Activated naive CD8-positive, alpha-beta T cell treated with anti-CD3 and anti-CD28 coated beads for 36 hours (primary cell): ENCODE measurements around the gene ARHGAP22. TPM values are rescaled to one million over a fixed set of nuclear protein-coding genes. Genes with fewer than 3 reads are reported as not detected.
"Not testable (repeated sequence)": the region's sequence is repeated elsewhere in the genome, so short reads cannot be mapped to it uniquely, and the experiment has no call there.

Experiments
- DNase-seq: peaks from one replicate; pipeline ENCODE4 v3.0.0; 2021
- H3K27ac Mint-ChIP-seq: one replicate; pipeline ENCODE4 v1.8.0; 2022; ENCODE audit warnings: mild to moderate bottlenecking, moderate library complexity, mixed read lengths
- H3K27me3 Mint-ChIP-seq: one replicate; pipeline ENCODE4 v1.8.0; 2022; ENCODE audit warnings: mild to moderate bottlenecking, mixed read lengths
- H3K36me3 Mint-ChIP-seq: one replicate; pipeline ENCODE4 v1.8.0; 2021; ENCODE audit warnings: mild to moderate bottlenecking, mixed read lengths
- H3K4me1 Mint-ChIP-seq: one replicate; pipeline ENCODE4 v1.8.0; 2021; ENCODE audit warnings: mixed read lengths
- H3K4me3 Mint-ChIP-seq: one replicate; pipeline ENCODE4 v1.8.0; 2022; ENCODE audit warnings: mild to moderate bottlenecking, moderate library complexity, mixed read lengths
- H3K9me3 Mint-ChIP-seq: one replicate; pipeline ENCODE4 v1.8.0; 2022; ENCODE audit warnings: mixed read lengths
- total RNA-seq, 2 experiments: library from RNA; stranded (reverse); gene quantifications; one replicate each; pipeline ENCODE4 v1.2.3, GENCODE V29; 2021

Gene ARHGAP22
- not detected for total RNA-seq

- Mint-ChIP-seq H3K27me3 (peaks cover 42% of the 10 kb centered on the region), H3K9me3 (no peaks in the 10 kb centered on the region), H3K4me3 (peak within 1 kb of the TSS; percentile 36), H3K36me3 (no peaks in the 10 kb centered on the region), H3K4me1 (peaks cover 3% of the 10 kb centered on the region), H3K27ac (no peak within 1 kb of the TSS)
- DNase-seq = no peak
Measured at GRCh38 chr10:48604991-48605508, at the start of gene ARHGAP22. Gene ARHGAP22, minus strand, starts transcription at chr10:48605073. Its CDS starts 277 bp downstream, at chr10:48604796.

DNA sequence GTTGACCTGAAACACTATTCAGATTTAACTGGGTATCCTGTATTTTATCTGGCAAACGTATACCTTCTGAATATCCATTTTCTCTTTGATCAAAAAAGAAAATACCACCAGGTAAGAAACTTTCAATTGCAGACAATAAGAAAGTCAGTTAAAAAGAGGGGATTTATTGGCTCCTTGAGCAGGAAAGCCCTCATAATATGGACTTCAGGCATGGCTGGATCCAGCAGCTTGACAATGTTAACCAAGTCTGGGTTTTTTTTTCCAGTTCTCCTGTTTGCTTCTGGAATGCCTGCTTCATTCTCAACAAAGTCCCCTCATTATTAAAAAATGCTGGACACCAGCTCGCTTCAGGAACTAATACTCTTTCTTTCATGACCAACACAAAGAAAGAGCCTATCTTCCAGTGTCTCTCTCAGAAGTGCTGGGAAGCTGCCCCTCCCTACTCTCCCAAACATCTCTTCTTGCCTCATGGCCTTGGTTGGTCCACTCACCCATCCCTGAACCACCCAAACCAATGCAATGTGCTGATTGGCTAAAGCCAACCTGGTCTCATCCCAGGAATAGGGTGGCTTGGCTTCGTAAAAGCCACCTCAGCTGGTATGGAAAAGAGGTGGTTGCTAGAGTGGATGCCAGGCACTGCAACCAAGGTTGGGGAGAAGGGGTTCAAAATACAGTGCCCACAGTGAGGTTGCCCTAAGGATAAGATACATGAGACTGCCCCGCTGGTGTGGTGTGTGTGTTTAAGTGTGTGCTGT lies 49.2 kb upstream of the ARHGAP22 start:
- H3K36me3 Mint-ChIP-seq = no peaks in the 10 kb centered on the region

DNA sequence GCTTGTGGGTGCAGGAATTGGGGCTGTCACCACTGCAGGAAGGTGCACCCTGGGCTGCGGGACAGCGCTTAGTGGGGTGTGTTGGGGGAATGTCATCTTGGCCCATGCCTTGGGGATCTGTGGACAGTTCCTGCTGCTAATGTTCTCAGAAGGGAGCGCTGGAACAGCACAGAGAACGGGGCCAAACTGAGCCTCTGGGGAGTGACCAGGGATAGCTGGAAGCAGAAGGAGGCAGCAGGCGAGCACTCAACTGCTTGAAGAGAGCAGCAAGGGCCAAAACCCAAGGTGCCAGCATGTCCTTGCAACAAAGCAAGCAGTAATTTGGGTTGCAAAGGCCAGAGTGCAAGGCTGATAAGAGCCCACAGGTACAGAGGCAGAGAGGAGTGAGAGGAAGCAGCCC lies 48.5 kb upstream of the ARHGAP22 start:
- peaks cover 2% of the 10 kb centered on the region for H3K4me1 Mint-ChIP-seq
- DNase-seq = no peak
- no peak overlapping the region for H3K27ac Mint-ChIP-seq
- peaks cover 29% of the 10 kb centered on the region for H3K27me3 Mint-ChIP-seq
- H3K36me3 Mint-ChIP-seq = no peaks in the 10 kb centered on the region
- H3K9me3 Mint-ChIP-seq = no peaks in the 10 kb centered on the region
- H3K4me3 Mint-ChIP-seq = no peak overlapping the region

More for the DNA sequence above, 49.2 kb upstream of the ARHGAP22 start:
- peaks cover 34% of the 10 kb centered on the region for H3K27me3 Mint-ChIP-seq
- DNase-seq = no peak
- no peak overlapping the region for H3K27ac Mint-ChIP-seq
- H3K4me3 Mint-ChIP-seq = no peak overlapping the region
- no peaks in the 10 kb centered on the region for H3K9me3 Mint-ChIP-seq
- H3K4me1 Mint-ChIP-seq = peaks cover 2% of the 10 kb centered on the region

DNA sequence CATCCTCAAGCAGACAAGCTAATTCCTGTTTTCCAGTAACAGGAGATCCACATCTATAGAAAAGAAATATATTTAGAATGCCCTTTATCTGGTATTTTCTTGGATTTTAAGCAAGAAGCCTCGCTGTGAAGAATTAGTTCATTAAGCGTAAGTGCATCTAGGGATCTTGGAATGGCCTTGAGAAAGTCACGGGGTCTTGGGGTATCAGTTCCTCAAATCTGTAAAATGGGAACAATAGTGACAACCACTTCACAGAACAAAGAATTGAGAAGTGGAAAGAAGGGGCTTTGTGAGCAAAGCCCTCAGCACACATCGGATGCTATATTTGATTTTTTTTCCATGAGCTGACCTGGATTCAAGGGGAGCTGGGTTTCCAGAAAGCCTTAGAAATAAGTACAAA lies 47.5 kb upstream of the ARHGAP22 start:
- Mint-ChIP-seq H3K4me3 (no peak overlapping the region), H3K36me3 (no peaks in the 10 kb centered on the region), H3K9me3 (no peaks in the 10 kb centered on the region), H3K4me1 (peaks cover 2% of the 10 kb centered on the region), H3K27ac (no peak overlapping the region), H3K27me3 (peaks cover 23% of the 10 kb centered on the region)
- DNase-seq = no peak

DNA sequence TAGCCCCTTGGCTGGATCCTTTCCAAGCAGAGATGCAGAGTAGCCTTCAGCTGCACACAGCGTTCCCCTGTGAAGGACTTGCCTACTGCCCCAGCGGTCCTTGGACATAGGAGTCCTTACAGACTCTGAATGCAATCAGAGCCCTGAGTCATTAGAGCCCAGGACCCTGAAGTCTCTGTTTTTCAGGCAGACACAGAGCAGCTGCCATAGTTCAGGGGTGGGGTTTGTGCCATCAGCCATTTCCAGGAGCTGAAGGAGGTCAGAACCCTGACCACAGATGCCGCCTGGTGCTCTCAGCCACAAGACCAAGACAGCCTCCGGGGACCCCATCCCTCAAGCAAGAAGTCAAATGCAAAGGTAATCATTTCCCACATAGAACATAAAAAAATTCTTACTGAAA lies 47.0 kb upstream of the ARHGAP22 start:
- H3K4me1 Mint-ChIP-seq = peaks cover 2% of the 10 kb centered on the region
- H3K27me3 Mint-ChIP-seq = peaks cover 23% of the 10 kb centered on the region
- no peaks in the 10 kb centered on the region for H3K36me3 Mint-ChIP-seq
- H3K9me3 Mint-ChIP-seq = no peaks in the 10 kb centered on the region
- no peak overlapping the region for H3K4me3 Mint-ChIP-seq
- no peak overlapping the region for H3K27ac Mint-ChIP-seq
- DNase-seq = no peak

DNA sequence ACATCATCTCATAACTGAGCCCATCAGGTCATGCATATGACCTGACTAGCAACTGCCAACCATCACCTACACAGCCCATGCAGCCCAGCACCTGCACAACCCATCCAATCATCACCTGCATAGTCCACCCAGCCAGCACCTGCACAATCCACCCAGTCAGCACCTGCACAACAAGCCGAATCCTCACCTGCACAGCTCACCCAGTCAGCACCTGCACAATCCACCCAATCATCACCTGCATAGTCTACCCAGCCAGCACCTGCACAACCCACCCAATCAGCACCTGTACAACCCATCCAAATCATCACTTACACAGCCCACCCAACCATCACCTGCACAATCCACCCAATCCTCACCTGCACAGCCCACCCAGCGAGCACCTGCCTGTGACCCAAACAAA lies 46.4 kb upstream of the ARHGAP22 start:
- H3K4me3 Mint-ChIP-seq = no peak overlapping the region
- H3K27ac Mint-ChIP-seq = no peak overlapping the region
- H3K4me1 Mint-ChIP-seq = no peaks in the 10 kb centered on the region
- H3K36me3 Mint-ChIP-seq = no peaks in the 10 kb centered on the region
- peaks cover 19% of the 10 kb centered on the region for H3K27me3 Mint-ChIP-seq
- no peaks in the 10 kb centered on the region for H3K9me3 Mint-ChIP-seq
- DNase-seq = no peak

DNA sequence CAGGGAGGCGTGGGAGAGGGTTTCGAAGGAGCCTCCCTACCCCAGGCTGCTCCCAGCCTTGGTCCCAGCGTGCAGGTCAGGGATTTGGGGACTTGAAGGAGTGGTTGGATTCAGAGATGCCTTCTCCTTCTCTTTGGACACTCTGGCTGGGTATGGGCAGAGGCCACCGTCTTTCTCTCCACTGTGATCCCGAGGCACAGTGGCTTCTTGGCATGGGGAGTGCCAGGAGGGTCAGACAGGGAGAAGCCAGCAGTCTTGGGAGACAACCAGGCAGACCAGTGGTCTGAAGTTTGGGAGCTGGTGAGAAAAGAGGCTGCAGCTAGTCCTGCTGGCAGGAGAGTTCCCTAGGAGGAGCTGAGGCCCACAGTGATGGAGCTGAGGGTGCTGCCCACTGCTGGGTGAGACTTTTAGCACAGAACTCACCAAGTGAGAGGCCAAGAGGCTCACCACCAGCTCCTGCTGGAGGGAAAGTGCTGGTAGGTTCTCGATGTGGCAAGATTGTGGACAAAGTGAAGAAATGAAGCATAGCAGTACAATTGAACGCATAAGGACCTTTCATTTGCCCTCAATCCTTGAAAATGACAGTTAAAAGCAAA lies 44.6 kb upstream of the ARHGAP22 start:
- H3K27me3 Mint-ChIP-seq = peaks cover 15% of the 10 kb centered on the region
- H3K36me3 Mint-ChIP-seq = no peaks in the 10 kb centered on the region
- DNase-seq = no peak
- no peak overlapping the region for H3K4me3 Mint-ChIP-seq
- H3K4me1 Mint-ChIP-seq = no peaks in the 10 kb centered on the region
- no peaks in the 10 kb centered on the region for H3K9me3 Mint-ChIP-seq
- H3K27ac Mint-ChIP-seq = no peak overlapping the region

- H3K4me1 Mint-ChIP-seq = no peaks in the 10 kb centered on the region
- H3K27ac Mint-ChIP-seq = no peak overlapping the region
- no peak for DNase-seq
- no peak overlapping the region for H3K4me3 Mint-ChIP-seq
- H3K36me3 Mint-ChIP-seq = no peaks in the 10 kb centered on the region
- H3K27me3 Mint-ChIP-seq = peaks cover 15% of the 10 kb centered on the region
- H3K9me3 Mint-ChIP-seq = peaks cover under 1% of the 10 kb centered on the region
Measured at GRCh38 chr10:48648172-48648942, 43.5 kb upstream of the ARHGAP22 start.

- H3K4me1 Mint-ChIP-seq, H3K27ac Mint-ChIP-seq, H3K4me3 Mint-ChIP-seq, H3K36me3 Mint-ChIP-seq, H3K9me3 Mint-ChIP-seq, DNase-seq: not testable (repeated sequence)
- peaks cover 11% of the 10 kb centered on the region for H3K27me3 Mint-ChIP-seq
Measured at GRCh38 chr10:48647073-48647472, 42.2 kb upstream of the ARHGAP22 start.

DNA sequence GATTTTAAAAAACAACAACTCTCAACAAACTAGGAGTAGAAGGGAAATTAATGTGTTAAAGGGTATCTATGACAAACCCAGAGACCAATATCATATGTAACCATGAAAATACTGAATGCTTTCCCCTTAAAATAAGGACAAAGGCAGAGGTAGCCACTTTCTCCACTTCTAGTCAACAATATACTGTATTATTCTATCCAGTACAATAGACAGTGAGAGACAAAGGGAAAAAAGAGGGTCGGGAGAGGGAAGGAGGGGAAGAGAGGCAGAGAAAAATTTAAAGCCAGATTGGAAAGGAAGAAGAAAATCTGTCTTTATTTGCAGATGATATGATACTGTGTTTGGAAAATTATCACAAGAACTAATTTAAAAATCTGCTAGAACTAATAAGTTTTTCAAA lies 40.7 kb upstream of the ARHGAP22 start:
- DNase-seq = no peak
- H3K36me3 Mint-ChIP-seq = no peaks in the 10 kb centered on the region
- H3K27me3 Mint-ChIP-seq = peaks cover 11% of the 10 kb centered on the region
- H3K4me1 Mint-ChIP-seq = no peaks in the 10 kb centered on the region
- no peak overlapping the region for H3K27ac Mint-ChIP-seq
- H3K9me3 Mint-ChIP-seq = peaks cover 11% of the 10 kb centered on the region
- no peak overlapping the region for H3K4me3 Mint-ChIP-seq

DNA sequence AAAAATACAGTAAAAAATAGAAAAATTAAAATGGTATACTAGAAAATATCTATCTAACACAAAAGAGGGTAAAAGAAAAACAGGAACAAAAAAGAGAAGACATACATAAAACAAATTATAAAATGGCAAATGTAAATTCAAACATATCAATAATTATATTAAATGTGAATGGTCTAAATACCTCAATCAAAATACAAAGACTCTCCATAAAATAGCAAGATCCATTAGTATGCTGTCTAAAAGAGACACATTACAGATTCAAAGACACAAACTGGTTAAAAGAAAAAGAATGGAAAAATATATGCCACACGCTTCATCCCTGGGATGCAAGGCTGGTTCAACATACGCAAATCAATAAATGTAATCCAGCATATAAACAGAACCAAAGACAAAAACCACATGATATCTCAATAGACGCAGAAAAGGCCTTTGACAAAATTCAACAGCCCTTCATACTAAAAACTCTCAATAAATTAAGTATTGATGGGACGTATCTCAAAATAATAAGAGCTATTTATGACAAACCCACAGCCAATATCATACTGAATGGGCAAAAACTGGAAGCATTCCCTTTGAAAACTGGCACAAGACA lies 36.3 kb upstream of the ARHGAP22 start:
- DNase-seq, H3K36me3 Mint-ChIP-seq, H3K27ac Mint-ChIP-seq, H3K4me3 Mint-ChIP-seq, H3K4me1 Mint-ChIP-seq: not testable (repeated sequence)
- H3K27me3 Mint-ChIP-seq = peaks cover 24% of the 10 kb centered on the region
- peaks cover 15% of the 10 kb centered on the region for H3K9me3 Mint-ChIP-seq

GRCh38 chr10:48640326-48640725 lies 35.5 kb upstream of the ARHGAP22 start:
- no peak overlapping the region for H3K27ac Mint-ChIP-seq
- H3K27me3 Mint-ChIP-seq = peaks cover 28% of the 10 kb centered on the region
- no peaks in the 10 kb centered on the region for H3K4me1 Mint-ChIP-seq
- peaks cover 15% of the 10 kb centered on the region for H3K9me3 Mint-ChIP-seq
- H3K36me3 Mint-ChIP-seq = no peaks in the 10 kb centered on the region
- DNase-seq = no peak
- no peak overlapping the region for H3K4me3 Mint-ChIP-seq

DNA sequence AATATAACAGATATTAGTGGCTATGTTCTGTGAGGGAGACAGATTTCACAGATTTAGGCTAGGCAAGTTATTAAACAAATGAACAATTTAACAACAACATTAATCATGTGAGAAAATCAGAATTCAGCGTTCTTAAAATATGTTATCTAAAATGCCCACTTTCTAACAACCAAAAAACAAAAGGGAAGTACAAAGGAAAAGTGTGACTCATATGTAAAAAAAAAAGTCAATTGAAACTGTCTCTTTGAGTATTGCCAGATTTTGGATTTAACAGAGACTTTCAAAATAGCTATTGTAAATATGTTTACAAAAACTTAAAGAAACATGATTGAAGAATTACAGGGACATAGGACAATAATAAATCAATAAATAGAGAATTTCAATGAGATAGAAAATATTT lies 34.8 kb upstream of the ARHGAP22 start:
- no peak overlapping the region for H3K27ac Mint-ChIP-seq
- no peak for DNase-seq
- peaks cover 15% of the 10 kb centered on the region for H3K9me3 Mint-ChIP-seq
- no peaks in the 10 kb centered on the region for H3K36me3 Mint-ChIP-seq
- no peak overlapping the region for H3K4me3 Mint-ChIP-seq
- H3K4me1 Mint-ChIP-seq = peaks cover under 1% of the 10 kb centered on the region
- peaks cover 25% of the 10 kb centered on the region for H3K27me3 Mint-ChIP-seq

GRCh38 chr10:48638739-48639527 lies 34.1 kb upstream of the ARHGAP22 start:
- Mint-ChIP-seq H3K27me3 (peaks cover 19% of the 10 kb centered on the region), H3K4me3 (no peak overlapping the region), H3K9me3 (peaks cover 15% of the 10 kb centered on the region), H3K27ac (no peak overlapping the region), H3K36me3 (no peaks in the 10 kb centered on the region), H3K4me1 (peaks cover 8% of the 10 kb centered on the region)
- no peak for DNase-seq
